HL-60 (cell line): ENCODE results near the gene FOXM1.

Experiments used
- DNase-seq, 2 experiments: peaks; one replicate each; pipeline ENCODE4 v3.0.0-alpha.2; 2010 to 2020; ENCODE audit warnings: low read depth in 1 of 2, low spot score in 1 of 2
- H3K27ac ChIP-seq: fragments of 250-450 bp; sonication (Bioruptor Pico); replicated peaks from 2 replicates; pipeline ENCODE4 v1.5.1; 2020; ENCODE audit warnings: mild to moderate bottlenecking, moderate library complexity
- H3K27me3 ChIP-seq: fragments of 250-450 bp; sonication (Bioruptor Pico); 2 replicates; pipeline ENCODE4 v1.5.1; 2021; ENCODE audit warnings: mild to moderate bottlenecking, moderate library complexity; ENCODE audit not compliant: insufficient read depth, poor library complexity, severe bottlenecking
- H3K4me3 ChIP-seq: replicated peaks from 2 replicates; pipeline ENCODE4 v1.5.1; 2011; ENCODE audit warnings: mild to moderate bottlenecking, control low read depth, low read length; ENCODE audit not compliant: insufficient read depth
- CTCF ChIP-seq: IDR thresholded peaks from one replicate; pipeline ENCODE4 v1.5.1; 2011; ENCODE audit warnings: low read length, control low read depth, inconsistent platforms; ENCODE audit not compliant: insufficient read depth
- GABPA ChIP-seq: IDR thresholded peaks from 2 replicates; pipeline ENCODE4 v1.6.1; 2012; ENCODE audit warnings: low read depth
- POLR2AphosphoS5 ChIP-seq: IDR thresholded peaks from 2 replicates; pipeline ENCODE4 v1.6.1; 2012; ENCODE audit warnings: low read depth
- REST ChIP-seq: IDR thresholded peaks from 2 replicates; pipeline ENCODE4 v1.6.1; 2012; ENCODE audit warnings: low read depth; ENCODE audit not compliant: insufficient replicate concordance
- SPI1 ChIP-seq: IDR thresholded peaks from 2 replicates; pipeline ENCODE4 v1.6.1; 2012; ENCODE audit warnings: low read depth, mild to moderate bottlenecking, borderline replicate concordance

Gene FOXM1

GRCh38 chr12:2823483-2823882 lies 53.5 kb downstream of the FOXM1 start:
- no peak for TF ChIP-seq SPI1
- no peak for TF ChIP-seq POLR2AphosphoS5
- no peak for TF ChIP-seq GABPA
- TF ChIP-seq CTCF, result no peak
- no peak for TF ChIP-seq REST
- no peak for DNase-seq
- no peaks in the 10 kb centered on the region for H3K27me3 ChIP-seq
- H3K27ac ChIP-seq, result no peak overlapping the region
- H3K4me3 ChIP-seq, result no peak overlapping the region

GRCh38 chr12:2820432-2820831 lies 56.5 kb downstream of the FOXM1 start:
- no peak overlapping the region for H3K4me3 ChIP-seq
- H3K27me3 ChIP-seq, result no peaks in the 10 kb centered on the region
- no peak for DNase-seq
- TF ChIP-seq SPI1 (no peak), POLR2AphosphoS5 (no peak), CTCF (no peak), REST (no peak), GABPA (no peak)
- H3K27ac ChIP-seq, result no peak overlapping the region

DNA sequence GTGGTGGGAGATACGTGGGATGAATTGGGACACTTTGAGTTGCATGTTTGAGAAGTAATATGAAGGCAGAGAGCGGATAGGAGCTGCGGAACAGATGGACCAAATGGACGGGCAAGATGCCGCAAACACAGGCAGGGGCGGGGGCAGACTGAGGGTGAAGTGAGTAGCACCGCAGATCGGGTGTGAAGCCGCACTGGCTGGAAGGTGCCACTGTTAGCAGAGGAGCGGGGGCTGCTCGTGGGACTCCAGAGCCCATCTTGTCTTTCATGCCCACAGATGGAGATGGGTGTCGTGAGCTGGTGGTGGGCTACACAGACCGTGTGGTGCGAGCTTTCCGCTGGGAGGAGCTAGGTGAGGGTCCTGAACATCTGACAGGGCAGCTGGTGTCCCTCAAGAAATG lies 57.2 kb downstream of the FOXM1 start:
- no peak for DNase-seq
- no peak overlapping the region for H3K27ac ChIP-seq
- H3K4me3 ChIP-seq, result no peak overlapping the region
- H3K27me3 ChIP-seq, result no peaks in the 10 kb centered on the region
- TF ChIP-seq REST (no peak), CTCF (no peak), GABPA (no peak), SPI1 (no peak), POLR2AphosphoS5 (no peak)
